Panc1 (cell line): ENCODE measurements around the gene ZNF428. TPM values are rescaled to one million over a fixed set of nuclear protein-coding genes. Genes with fewer than 3 reads are reported as not detected.
A peak's percentile ranks its signal among the peaks of the same experiment; 100 is the strongest.

ENCODE experiments used
- ATAC-seq: fragments of 200-7000 bp; cut with Tn5 transposase; 2 replicates; pipeline ENCODE4 v1.9.1; 2020; ENCODE audit warnings: mild to moderate bottlenecking, moderate library complexity
- BruUV-seq: library from RNA; stranded (reverse); fragments of 400-500 nt; replicated peaks from 2 replicates; lab custom pipeline; 2021; lab: Mats Ljungman, UMichigan
- CTCF ChIA-PET: fragments of 300-600 bp; sonication (Branson Sonifier 250); formaldehyde crosslinking; loops from one replicate; lab custom pipeline; 2022; ENCODE audit warnings: antibody characterized with exemption; lab: Charles Lee
- POLR2A ChIA-PET: fragments of 300-600 bp; sonication (Branson Sonifier 250); formaldehyde crosslinking; loops from one replicate; lab custom pipeline; 2022; ENCODE audit warnings: antibody characterized with exemption; lab: Charles Lee
- DNase-seq: peaks from one replicate; pipeline ENCODE4 v3.0.0-alpha.2; 2010; ENCODE audit warnings: low read depth, low spot score
- H3K27ac ChIP-seq: 2 replicates; pipeline ENCODE4 v1.5.1; 2011; ENCODE audit warnings: mild to moderate bottlenecking, low read length, inconsistent platforms
- H3K27me3 ChIP-seq: fragments of 200-500 bp; sonication (Bioruptor generic); 2 replicates; pipeline ENCODE4 v1.6.0; 2014; ENCODE audit warnings: low read length, inconsistent platforms; ENCODE audit not compliant: control insufficient read depth, insufficient read depth
- H3K36me3 ChIP-seq: fragments of 200-500 bp; sonication (Bioruptor generic); 2 replicates; pipeline ENCODE4 v1.5.1; 2014; ENCODE audit warnings: inconsistent platforms, mild to moderate bottlenecking, low read length, moderate library complexity; ENCODE audit not compliant: control insufficient read depth, insufficient read depth
- H3K4me1 ChIP-seq: 2 replicates; pipeline ENCODE4 v1.5.1; 2011; ENCODE audit warnings: inconsistent platforms, mild to moderate bottlenecking, low read length, moderate library complexity; ENCODE audit not compliant: control insufficient read depth, insufficient read depth
- H3K4me3 ChIP-seq, 2 experiments: 2 replicates each; pipeline ENCODE4 v1.5.1; 2011 to 2012; ENCODE audit warnings: low read depth in 2 of 2, low read length in 2 of 2, mild to moderate bottlenecking in 2 of 2, inconsistent platforms in 1 of 2, moderate library complexity in 1 of 2
- H3K9me3 ChIP-seq: fragments of 200-500 bp; sonication (Bioruptor generic); 2 replicates; pipeline ENCODE4 v1.5.1; 2014; ENCODE audit warnings: low read depth, mild to moderate bottlenecking, inconsistent platforms, low read length, moderate library complexity; ENCODE audit not compliant: control insufficient read depth, insufficient read depth
- CTCF ChIP-seq: fragments of 450-650 bp; IDR thresholded peaks from 2 replicates; pipeline ENCODE4 v1.5.1; 2017; ENCODE audit warnings: mild to moderate bottlenecking
- POLR2AphosphoS5 ChIP-seq: IDR thresholded peaks from 2 replicates; pipeline ENCODE4 v1.6.1; 2012; ENCODE audit warnings: mild to moderate bottlenecking, low read depth, low read length, moderate library complexity
- REST ChIP-seq, 2 experiments: IDR thresholded peaks; 2 replicates each; pipeline ENCODE4 v1.6.1; 2011 to 2012; ENCODE audit warnings: low read depth in 2 of 2, control low read depth in 1 of 2, low read length in 1 of 2, mild to moderate bottlenecking in 1 of 2, moderate library complexity in 1 of 2; ENCODE audit not compliant: insufficient read depth in 1 of 2
- SIN3A ChIP-seq: IDR thresholded peaks from 2 replicates; pipeline ENCODE4 v1.6.1; 2012; ENCODE audit warnings: low read depth, mild to moderate bottlenecking, low read length, moderate library complexity, borderline replicate concordance; ENCODE audit not compliant: insufficient read depth
- TCF7L2 ChIP-seq: IDR thresholded peaks from 2 replicates; pipeline ENCODE4 v1.6.1; 2011; ENCODE audit warnings: mild to moderate bottlenecking, low read depth, low read length, inconsistent platforms
- in situ Hi-C: cut with HindIII; loops from 2 replicates; pipeline ENCODE4 v1.10.0; 2016; ENCODE audit warnings: low sequenced_read_pairs, low pct_unique_long_range_greater_than_20kb
- intact Hi-C: fragments of 100-400 bp; cut with micrococcal nuclease; formaldehyde crosslinking; loops from one replicate; pipeline ENCODE4 v1.10.0; 2022; ENCODE audit not compliant: unreplicated experiment
- total RNA-seq: library from RNA; stranded (reverse); gene quantifications from one replicate; pipeline ENCODE4 v1.2.1, GENCODE V29; 2021; ENCODE audit not compliant: unreplicated experiment

Gene ZNF428
- total RNA-seq, 1 experiment from 2014 or later: 45.6 TPM

- H3K4me3 ChIP-seq: peak overlapping the region; percentile 68 to 85
- TF ChIP-seq TCF7L2 (peak; percentile 84; the same call in 1 of the 2 replicates), SIN3A (no peak), CTCF (no peak), POLR2AphosphoS5 (no peak), REST (IDR thresholded peaks at IDR 0.05; ENCODE audit: insufficient read depth in 1 of 2, low read depth in 2 of 2, low read length in 1 of 2) (no peak)
- BruUV-seq: no TSS peak
- peak overlapping the region; percentile 88 for H3K27ac ChIP-seq
- no peaks in the 10 kb centered on the region for H3K4me1 ChIP-seq
- no peaks in the 10 kb centered on the region for H3K27me3 ChIP-seq
- POLR2A ChIA-PET: no interaction called here
- no peaks in the 10 kb centered on the region for H3K9me3 ChIP-seq
- H3K36me3 ChIP-seq: no peaks in the 10 kb centered on the region
- CTCF ChIA-PET: no interaction called here
- ATAC-seq: peak; percentile 35
- peak; percentile 25 for DNase-seq
- intact Hi-C loops (no loop called here), in situ Hi-C loops (no loop called here)
Observed at GRCh38 chr19:43618921-43619261, 538 bp downstream of the ZNF428 start.

- no peak for ATAC-seq
- CTCF ChIA-PET: no interaction called here
- TF ChIP-seq POLR2AphosphoS5: no peak
- TF ChIP-seq SIN3A: no peak
- TF ChIP-seq TCF7L2: no peak
- TF ChIP-seq CTCF: no peak
- no peak for TF ChIP-seq REST (IDR thresholded peaks at IDR 0.05; ENCODE audit: insufficient read depth in 1 of 2, low read depth in 2 of 2, low read length in 1 of 2)
- no peak for DNase-seq
- in situ Hi-C loops (no loop called here), intact Hi-C loops (no loop called here)
- POLR2A ChIA-PET: no interaction called here
- H3K27me3 ChIP-seq: no peaks in the 10 kb centered on the region
- no peaks in the 10 kb centered on the region for H3K4me1 ChIP-seq
- no peaks in the 10 kb centered on the region for H3K36me3 ChIP-seq
- no peak overlapping the region for H3K4me3 ChIP-seq
- H3K27ac ChIP-seq: no peak overlapping the region
- H3K9me3 ChIP-seq: no peaks in the 10 kb centered on the region
- no TSS peak for BruUV-seq
Observed at GRCh38 chr19:43616954-43617353, 2.5 kb downstream of the ZNF428 start.
